ENCODE results near the gene LRRC8E. TPM values are rescaled to one million over a fixed set of nuclear protein-coding genes. Genes with fewer than 3 reads are reported as not detected.
"Not testable (repeated sequence)": the region's sequence is repeated elsewhere in the genome, so short reads cannot be mapped to it uniquely, and the experiment has no call there.

Gene LRRC8E
- total RNA-seq, 2 donors from 2014 or later = not detected

- not testable (repeated sequence) for H3K27me3 Mint-ChIP-seq (ENCODE audit: low read depth); H3K36me3 Mint-ChIP-seq (ENCODE audit: insufficient read depth in 2 of 2); ATAC-seq (replicated peaks in 1 of 2); H3K9me3 Mint-ChIP-seq; H3K4me3 Mint-ChIP-seq; DNase-seq; H3K4me1 Mint-ChIP-seq (ENCODE audit: low read depth); H3K27ac Mint-ChIP-seq
Measured at GRCh38 chr19:7859087-7859486, 29.2 kb upstream of the LRRC8E start.

GRCh38 chr19:7859831-7860713 lies 28.2 kb upstream of the LRRC8E start:
- ATAC-seq (replicated peaks in 1 of 2) = no peak
- H3K27ac Mint-ChIP-seq = no peak overlapping the region
- peaks cover 4% of the 10 kb centered on the region for H3K4me1 Mint-ChIP-seq (ENCODE audit: low read depth)
- no peaks in the 10 kb centered on the region for H3K9me3 Mint-ChIP-seq
- no peak for DNase-seq
- H3K4me3 Mint-ChIP-seq = no peak overlapping the region
- peaks cover 10% of the 10 kb centered on the region for H3K27me3 Mint-ChIP-seq (ENCODE audit: low read depth)
- H3K36me3 Mint-ChIP-seq (ENCODE audit: insufficient read depth in 2 of 2) = no peaks in the 10 kb centered on the region

- H3K36me3 Mint-ChIP-seq (ENCODE audit: insufficient read depth in 2 of 2) = no peaks in the 10 kb centered on the region
- DNase-seq (no peak), ATAC-seq (replicated peaks in 1 of 2) (no peak)
- H3K4me1 Mint-ChIP-seq (ENCODE audit: low read depth) = peaks cover 11% of the 10 kb centered on the region
- H3K4me3 Mint-ChIP-seq = peak overlapping the region in 1 of 2 donors; percentile 78
- no peaks in the 10 kb centered on the region for H3K9me3 Mint-ChIP-seq
- H3K27ac Mint-ChIP-seq = no peak overlapping the region
- H3K27me3 Mint-ChIP-seq (ENCODE audit: low read depth) = peaks cover 15% of the 10 kb centered on the region
Measured at GRCh38 chr19:7860714-7861618, 27.3 kb upstream of the LRRC8E start.

GRCh38 chr19:7861619-7862412 lies 26.5 kb upstream of the LRRC8E start:
- ATAC-seq (replicated peaks in 1 of 2) (peak; percentile 18 to 32), DNase-seq (no peak)
- Mint-ChIP-seq H3K36me3 (ENCODE audit: insufficient read depth in 2 of 2) (no peaks in the 10 kb centered on the region), H3K4me1 (ENCODE audit: low read depth) (peaks cover 11% of the 10 kb centered on the region), H3K9me3 (no peaks in the 10 kb centered on the region), H3K27ac (no peak overlapping the region), H3K4me3 (peak overlapping the region; percentile 49 to 78), H3K27me3 (ENCODE audit: low read depth) (peaks cover 18% of the 10 kb centered on the region)

GRCh38 chr19:7862413-7862951 lies 25.8 kb upstream of the LRRC8E start:
- no peaks in the 10 kb centered on the region for H3K36me3 Mint-ChIP-seq (ENCODE audit: insufficient read depth in 2 of 2)
- H3K27ac Mint-ChIP-seq = no peak overlapping the region
- ATAC-seq (replicated peaks in 1 of 2) (peak; percentile 68 to 76), DNase-seq (peak; percentile 84 to 86)
- H3K4me3 Mint-ChIP-seq = peak overlapping the region; percentile 49 to 78
- H3K4me1 Mint-ChIP-seq (ENCODE audit: low read depth) = peaks cover 11% of the 10 kb centered on the region
- peaks cover 24% of the 10 kb centered on the region for H3K27me3 Mint-ChIP-seq (ENCODE audit: low read depth)
- no peaks in the 10 kb centered on the region for H3K9me3 Mint-ChIP-seq

- Mint-ChIP-seq H3K36me3 (ENCODE audit: insufficient read depth in 2 of 2) (no peaks in the 10 kb centered on the region), H3K27ac (no peak overlapping the region), H3K4me1 (ENCODE audit: low read depth) (peaks cover 12% of the 10 kb centered on the region), H3K27me3 (ENCODE audit: low read depth) (peaks cover 28% of the 10 kb centered on the region), H3K9me3 (no peaks in the 10 kb centered on the region), H3K4me3 (peak overlapping the region in 1 of 2 donors; percentile 40)
- DNase-seq (no peak), ATAC-seq (replicated peaks in 1 of 2) (peak in 1 of 2 donors; percentile 10)
Measured at GRCh38 chr19:7863157-7863970, 24.9 kb upstream of the LRRC8E start.

- Mint-ChIP-seq H3K4me1 (ENCODE audit: low read depth) (peaks cover 18% of the 10 kb centered on the region), H3K4me3 (peak overlapping the region in 1 of 2 donors; percentile 40), H3K9me3 (no peaks in the 10 kb centered on the region), H3K27me3 (ENCODE audit: low read depth) (peaks cover 28% of the 10 kb centered on the region), H3K36me3 (ENCODE audit: insufficient read depth in 2 of 2) (no peaks in the 10 kb centered on the region), H3K27ac (no peak overlapping the region)
- DNase-seq = no peak
- no peak for ATAC-seq (replicated peaks in 1 of 2)
Measured at GRCh38 chr19:7863971-7864689, 24.2 kb upstream of the LRRC8E start.

- DNase-seq (no peak), ATAC-seq (replicated peaks in 1 of 2) (no peak)
- Mint-ChIP-seq H3K4me3 (no peak overlapping the region), H3K4me1 (ENCODE audit: low read depth) (peaks cover 18% of the 10 kb centered on the region), H3K27ac (no peak overlapping the region), H3K27me3 (ENCODE audit: low read depth) (peaks cover 28% of the 10 kb centered on the region), H3K36me3 (ENCODE audit: insufficient read depth in 2 of 2) (no peaks in the 10 kb centered on the region), H3K9me3 (no peaks in the 10 kb centered on the region)
Measured at GRCh38 chr19:7864690-7865074, 23.6 kb upstream of the LRRC8E start.

- Mint-ChIP-seq H3K4me1 (ENCODE audit: low read depth) (peaks cover 24% of the 10 kb centered on the region), H3K27ac (no peak overlapping the region), H3K4me3 (peak overlapping the region; percentile 30 to 32), H3K27me3 (ENCODE audit: low read depth) (peaks cover 28% of the 10 kb centered on the region), H3K9me3 (no peaks in the 10 kb centered on the region), H3K36me3 (ENCODE audit: insufficient read depth in 2 of 2) (no peaks in the 10 kb centered on the region)
- DNase-seq = no peak
- no peak for ATAC-seq (replicated peaks in 1 of 2)
Measured at GRCh38 chr19:7865262-7865911, 22.9 kb upstream of the LRRC8E start.

- peaks cover 34% of the 10 kb centered on the region for H3K27me3 Mint-ChIP-seq (ENCODE audit: low read depth)
- H3K4me3 Mint-ChIP-seq = no peak overlapping the region
- H3K36me3 Mint-ChIP-seq (ENCODE audit: insufficient read depth in 2 of 2) = no peaks in the 10 kb centered on the region
Measured at GRCh38 chr19:7866399-7867091, 21.8 kb upstream of the LRRC8E start.

More at GRCh38 chr19:7866399-7867091, 21.8 kb upstream of the LRRC8E start:
- H3K9me3 Mint-ChIP-seq = no peaks in the 10 kb centered on the region
- peaks cover 36% of the 10 kb centered on the region for H3K4me1 Mint-ChIP-seq (ENCODE audit: low read depth)
- DNase-seq = no peak
- no peak for ATAC-seq (replicated peaks in 1 of 2)
- no peak overlapping the region for H3K27ac Mint-ChIP-seq

All from activated T-cell treated with anti-CD3 and anti-CD28 coated beads, Interleukin-2, amount 50 U/mL, for 72 hours (primary cell).